KMS-11 (cell line): ENCODE data around the gene ACP2.
"Not testable (repeated sequence)": the region's sequence is repeated elsewhere in the genome, so short reads cannot be mapped to it uniquely, and the experiment has no call there.

Experiments used
- H2AFZ ChIP-seq: fragments of 200-600 bp; sonication (generic); 2 replicates; pipeline ENCODE4 v1.6.1; 2016; ENCODE audit warnings: antibody characterized with exemption, mixed run types, low read depth
- H3K27ac ChIP-seq: fragments of 200-600 bp; sonication (generic); 2 replicates; pipeline ENCODE4 v1.6.1; 2016; ENCODE audit warnings: mild to moderate bottlenecking, mixed run types
- H3K27me3 ChIP-seq: fragments of 200-600 bp; sonication (generic); 2 replicates; pipeline ENCODE4 v1.6.1; 2017; ENCODE audit warnings: mild to moderate bottlenecking, low read depth, mixed run types, moderate library complexity; ENCODE audit not compliant: insufficient read depth
- H3K36me3 ChIP-seq: fragments of 200-600 bp; sonication (generic); 2 replicates; pipeline ENCODE4 v1.6.1; 2017; ENCODE audit warnings: mild to moderate bottlenecking, mixed run types; ENCODE audit not compliant: insufficient read depth
- H3K4me1 ChIP-seq: fragments of 200-600 bp; sonication (generic); 2 replicates; pipeline ENCODE4 v1.6.1; 2016; ENCODE audit warnings: mild to moderate bottlenecking, low read depth, mixed run types; ENCODE audit not compliant: poor library complexity, severe bottlenecking
- H3K4me2 ChIP-seq: fragments of 200-600 bp; sonication (generic); 2 replicates; pipeline ENCODE4 v1.7.0; 2016; ENCODE audit warnings: mild to moderate bottlenecking, mixed run types
- H3K4me3 ChIP-seq: fragments of 200-600 bp; sonication (generic); IDR thresholded peaks from 2 replicates; pipeline ENCODE4 v1.6.1; 2017; ENCODE audit warnings: low read depth, low read length, mixed read lengths; ENCODE audit not compliant: insufficient read depth
- H3K79me2 ChIP-seq: fragments of 200-600 bp; sonication (generic); 2 replicates; pipeline ENCODE4 v1.6.1; 2016; ENCODE audit warnings: low read depth, mixed run types; ENCODE audit not compliant: insufficient read depth
- H3K9ac ChIP-seq: fragments of 200-600 bp; sonication (generic); 2 replicates; pipeline ENCODE4 v1.6.1; 2016; ENCODE audit warnings: mild to moderate bottlenecking, mixed run types
- H4K20me1 ChIP-seq: fragments of 200-600 bp; sonication (generic); 2 replicates; pipeline ENCODE4 v1.6.1; 2016; ENCODE audit warnings: mild to moderate bottlenecking, mixed run types; ENCODE audit not compliant: insufficient read depth
- CTCF ChIP-seq: fragments of 200-600 bp; sonication (generic); conservative IDR thresholded peaks from 2 replicates; pipeline ENCODE4 v1.6.1; 2017; ENCODE audit warnings: low read depth, mild to moderate bottlenecking, antibody characterized with exemption, low read length, moderate library complexity, mixed read lengths

ACP2 gene

DNA sequence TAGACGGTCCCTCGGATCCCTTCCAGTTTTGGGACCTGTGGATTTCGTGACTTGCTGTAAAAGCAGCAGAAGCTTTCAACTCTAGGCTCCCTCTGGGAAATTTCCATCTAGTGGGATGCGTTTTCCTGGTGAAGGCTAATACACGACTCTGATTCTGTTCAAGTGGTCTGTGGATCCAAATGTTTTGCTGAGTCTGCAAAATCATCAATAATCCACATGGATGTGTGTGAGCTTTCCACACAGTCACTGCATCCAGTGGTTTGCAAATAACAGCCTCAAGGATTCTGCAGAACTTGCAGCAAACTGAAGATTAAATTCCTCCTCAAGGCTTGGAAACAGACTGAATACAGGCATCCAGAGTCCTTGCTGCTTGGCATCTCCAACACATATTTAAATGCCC lies 46.0 kb downstream of the ACP2 start:
- Histone ChIP-seq H2AFZ (no peak overlapping the region), H3K9ac (no peak overlapping the region)
- TF ChIP-seq CTCF, result no peak

DNA sequence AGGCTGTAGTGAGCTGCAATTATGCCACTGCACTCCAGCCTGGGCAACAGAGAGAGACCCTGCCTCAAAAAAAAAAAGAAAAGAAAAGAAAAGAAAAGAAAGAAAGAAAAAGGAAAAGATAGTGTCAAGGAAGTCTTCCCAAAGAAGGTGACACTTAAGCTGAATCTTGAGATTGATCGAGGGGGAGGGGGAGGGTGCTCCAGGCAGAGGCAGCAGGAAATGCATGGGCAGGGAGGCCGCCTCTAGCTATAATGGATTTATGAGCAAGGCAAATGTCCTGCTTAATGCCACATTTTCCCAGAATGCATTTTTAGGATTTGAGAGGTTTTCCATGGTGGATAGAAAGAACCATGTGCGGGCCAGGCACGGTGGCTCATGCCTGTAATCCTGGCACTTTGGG lies 47.6 kb downstream of the ACP2 start:
- TF ChIP-seq CTCF, result no peak
- Histone ChIP-seq H3K9ac (no peak overlapping the region), H2AFZ (no peak overlapping the region), H4K20me1 (no peaks in the 10 kb centered on the region), H3K27me3 (no peaks in the 10 kb centered on the region), H3K79me2 (no peaks in the 10 kb centered on the region), H3K4me1 (no peaks in the 10 kb centered on the region), H3K27ac (no peak overlapping the region), H3K4me2 (no peak overlapping the region), H3K36me3 (no peaks in the 10 kb centered on the region), H3K4me3 (no peak overlapping the region)

More for the DNA sequence above, 46.0 kb downstream of the ACP2 start:
- H3K36me3 ChIP-seq, result no peaks in the 10 kb centered on the region
- no peaks in the 10 kb centered on the region for H3K27me3 ChIP-seq
- no peaks in the 10 kb centered on the region for H4K20me1 ChIP-seq
- no peaks in the 10 kb centered on the region for H3K4me1 ChIP-seq
- no peak overlapping the region for H3K4me2 ChIP-seq
- no peaks in the 10 kb centered on the region for H3K79me2 ChIP-seq
- H3K27ac ChIP-seq, result no peak overlapping the region
- H3K4me3 ChIP-seq, result no peak overlapping the region

GRCh38 chr11:47198161-47198560 lies 50.5 kb downstream of the ACP2 start:
- not testable (repeated sequence) for H3K4me1 ChIP-seq, H4K20me1 ChIP-seq, H3K4me3 ChIP-seq, H3K36me3 ChIP-seq, H3K27me3 ChIP-seq, H3K4me2 ChIP-seq, H3K27ac ChIP-seq, H3K9ac ChIP-seq, H2AFZ ChIP-seq, H3K79me2 ChIP-seq

DNA sequence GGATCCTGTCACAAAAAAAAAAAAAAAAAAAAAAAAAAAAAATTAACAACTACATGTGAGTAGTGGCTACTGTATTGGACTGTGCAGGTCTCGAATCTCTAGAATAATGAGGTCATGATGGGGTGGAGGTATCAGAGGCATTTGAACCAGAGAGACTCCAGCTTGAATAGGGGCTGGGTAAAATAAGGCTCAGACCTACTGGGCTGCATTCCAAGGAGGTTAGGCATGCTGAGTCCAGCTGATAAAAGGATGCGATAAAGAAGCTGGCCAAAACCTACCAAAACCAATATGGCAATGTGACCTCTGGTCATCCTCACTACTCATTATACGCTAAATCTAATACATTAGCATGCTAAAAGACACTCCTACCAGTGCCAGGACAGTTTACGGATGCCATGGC lies 56.5 kb downstream of the ACP2 start:
- peaks cover 12% of the 10 kb centered on the region for H3K4me1 ChIP-seq
- peaks cover 23% of the 10 kb centered on the region; the same call in 1 of the 2 replicates for H3K27me3 ChIP-seq
- H3K4me3 ChIP-seq, result no peak overlapping the region
- H3K27ac ChIP-seq, result no peak overlapping the region
- no peak for TF ChIP-seq CTCF
- no peaks in the 10 kb centered on the region for H3K36me3 ChIP-seq
- H2AFZ ChIP-seq, result no peak overlapping the region
- no peak overlapping the region for H3K9ac ChIP-seq
- no peaks in the 10 kb centered on the region for H4K20me1 ChIP-seq
- no peaks in the 10 kb centered on the region for H3K79me2 ChIP-seq
- H3K4me2 ChIP-seq, result no peak overlapping the region

GRCh38 chr11:47191137-47191536 lies 57.5 kb downstream of the ACP2 start:
- not testable (repeated sequence) for H3K9ac ChIP-seq, H2AFZ ChIP-seq, H3K4me3 ChIP-seq, H3K79me2 ChIP-seq, H3K27ac ChIP-seq, H3K4me2 ChIP-seq, H4K20me1 ChIP-seq, H3K36me3 ChIP-seq
- Histone ChIP-seq H3K4me1 (peaks cover 13% of the 10 kb centered on the region), H3K27me3 (peaks cover 28% of the 10 kb centered on the region; the same call in 1 of the 2 replicates)
